HG03520 (cell line): ENCODE results near the gene DUSP18.
A peak's percentile ranks its signal among the peaks of the same experiment; 100 is the strongest.
"Not testable (repeated sequence)": the region's sequence is repeated elsewhere in the genome, so short reads cannot be mapped to it uniquely, and the experiment has no call there.

Experiments
- ATAC-seq: cut with Tn5 transposase; IDR thresholded peaks from one replicate; pipeline ENCODE4 v1.9.1; 2021; ENCODE audit warnings: mild to moderate bottlenecking, moderate library complexity; ENCODE audit not compliant: unreplicated experiment

Gene DUSP18

GRCh38 chr22:30679895-30680690 is 12.4 kb upstream of the DUSP18 start:
- not testable (repeated sequence) for ATAC-seq

- not testable (repeated sequence) for ATAC-seq
Measured at GRCh38 chr22:30676565-30676964, 8.9 kb upstream of the DUSP18 start.

GRCh38 chr22:30675436-30675835 is 7.8 kb upstream of the DUSP18 start:
- ATAC-seq: no peak

- ATAC-seq: no peak
Measured at GRCh38 chr22:30674482-30674881, 6.8 kb upstream of the DUSP18 start.

- ATAC-seq: no peak
Measured at GRCh38 chr22:30673136-30673535, 5.5 kb upstream of the DUSP18 start.

GRCh38 chr22:30671071-30671470 is 3.4 kb upstream of the DUSP18 start:
- ATAC-seq: no peak

GRCh38 chr22:30668386-30668710 is 673 bp upstream of the DUSP18 start:
- ATAC-seq: no peak

GRCh38 chr22:30667107-30667493 is 575 bp downstream of the DUSP18 start:
- no peak for ATAC-seq

GRCh38 chr22:30665786-30666185 is 1.9 kb downstream of the DUSP18 start:
- no peak for ATAC-seq

- ATAC-seq: no peak
Measured at GRCh38 chr22:30665266-30665665, 2.4 kb downstream of the DUSP18 start.

- no peak for ATAC-seq
Measured at GRCh38 chr22:30664798-30665197, 2.9 kb downstream of the DUSP18 start.

- no peak for ATAC-seq
Measured at GRCh38 chr22:30662040-30662439, 5.6 kb downstream of the DUSP18 start.

GRCh38 chr22:30655532-30655931 is 12.1 kb downstream of the DUSP18 start:
- ATAC-seq: no peak

- ATAC-seq: no peak
Measured at GRCh38 chr22:30654361-30654760, 13.3 kb downstream of the DUSP18 start.

- ATAC-seq: no peak
Measured at GRCh38 chr22:30652852-30653251, 14.8 kb downstream of the DUSP18 start.

GRCh38 chr22:30650508-30651116 is 17.1 kb downstream of the DUSP18 start:
- ATAC-seq: no peak

GRCh38 chr22:30649430-30650007 is 18.2 kb downstream of the DUSP18 start:
- ATAC-seq: peak; percentile 63

GRCh38 chr22:30648825-30649224 is 18.9 kb downstream of the DUSP18 start:
- no peak for ATAC-seq

GRCh38 chr22:30647536-30647935 is 20.1 kb downstream of the DUSP18 start:
- ATAC-seq: no peak

- no peak for ATAC-seq
Measured at GRCh38 chr22:30646518-30647160, 21.0 kb downstream of the DUSP18 start.

- no peak for ATAC-seq
Measured at GRCh38 chr22:30643055-30643875, 24.4 kb downstream of the DUSP18 start.
